Neural progenitor cell (in vitro differentiated cells): ENCODE measurements around the gene GKN1. TPM values are rescaled to one million over a fixed set of nuclear protein-coding genes. Genes with fewer than 3 reads are reported as not detected.
"Not testable (repeated sequence)": the region's sequence is repeated elsewhere in the genome, so short reads cannot be mapped to it uniquely, and the experiment has no call there.

Experiments used
- DNase-seq: peaks from one replicate; pipeline ENCODE4 v3.0.0-alpha.2; 2016; ENCODE audit warnings: low spot score
- H2AFZ ChIP-seq: fragments of 200-600 bp; sonication (generic); replicated peaks from 2 replicates; pipeline ENCODE4 v1.6.1; 2016; ENCODE audit warnings: antibody characterized with exemption
- H3F3A ChIP-seq: fragments of 200-600 bp; sonication (generic); 2 replicates; pipeline ENCODE4 v1.6.1; 2016; ENCODE audit warnings: antibody characterized with exemption, low read depth
- H3K27ac ChIP-seq: fragments of 200-600 bp; sonication (generic); 2 replicates; pipeline ENCODE4 v1.5.1; 2016; ENCODE audit warnings: mild to moderate bottlenecking
- H3K27me3 ChIP-seq: fragments of 200-600 bp; sonication (generic); 2 replicates; pipeline ENCODE4 v1.6.1; 2016; ENCODE audit warnings: mild to moderate bottlenecking, moderate library complexity
- H3K36me3 ChIP-seq: fragments of 200-600 bp; sonication (generic); 2 replicates; pipeline ENCODE4 v1.5.1; 2016
- H3K4me1 ChIP-seq: fragments of 200-600 bp; sonication (generic); 2 replicates; pipeline ENCODE4 v1.6.1; 2016; ENCODE audit warnings: mixed run types
- H3K4me2 ChIP-seq: fragments of 200-600 bp; sonication (generic); 2 replicates; pipeline ENCODE4 v1.6.1; 2016
- H3K4me3 ChIP-seq: fragments of 200-600 bp; sonication (generic); 2 replicates; pipeline ENCODE4 v1.5.1; 2016
- H3K79me2 ChIP-seq: fragments of 200-600 bp; sonication (generic); 2 replicates; pipeline ENCODE4 v1.6.1; 2016; ENCODE audit warnings: low read depth
- H3K9ac ChIP-seq: fragments of 200-600 bp; sonication (generic); 2 replicates; pipeline ENCODE4 v1.6.1; 2016
- H3K9me3 ChIP-seq: fragments of 200-600 bp; sonication (generic); 2 replicates; pipeline ENCODE4 v1.5.1; 2016; ENCODE audit warnings: low read depth
- H4K20me1 ChIP-seq: fragments of 200-600 bp; sonication (generic); 2 replicates; pipeline ENCODE4 v1.6.1; 2016; ENCODE audit warnings: low read depth
- H3K27ac Mint-ChIP-seq: 3 replicates; pipeline ENCODE4 v1.8.0; 2021; ENCODE audit warnings: mixed read lengths
- H3K27me3 Mint-ChIP-seq: 2 replicates; pipeline ENCODE4 v1.8.0; 2022; ENCODE audit warnings: low read depth, mild to moderate bottlenecking, inconsistent platforms, moderate library complexity, mixed read lengths; ENCODE audit not compliant: insufficient read depth
- H3K36me3 Mint-ChIP-seq: 3 replicates; pipeline ENCODE4 v1.8.0; 2021; ENCODE audit warnings: mixed read lengths
- H3K4me1 Mint-ChIP-seq: 3 replicates; pipeline ENCODE4 v1.8.0; 2021; ENCODE audit warnings: mixed read lengths
- H3K4me3 Mint-ChIP-seq: 3 replicates; pipeline ENCODE4 v1.8.0; 2021; ENCODE audit warnings: mild to moderate bottlenecking, moderate library complexity, mixed read lengths
- H3K9me3 Mint-ChIP-seq: 3 replicates; pipeline ENCODE4 v1.8.0; 2020; ENCODE audit warnings: mixed read lengths
- EZH2 ChIP-seq: fragments of 200-600 bp; sonication (generic); IDR thresholded peaks from 2 replicates; pipeline ENCODE4 v1.6.1; 2017; ENCODE audit warnings: antibody characterized with exemption, mild to moderate bottlenecking, moderate library complexity
- EZH2phosphoT487 ChIP-seq: fragments of 200-600 bp; sonication (generic); IDR thresholded peaks from 2 replicates; pipeline ENCODE4 v1.6.1; 2017; ENCODE audit warnings: antibody characterized with exemption
- total RNA-seq: library from RNA; depleted of rRNA; stranded (reverse); fragments of >200 nt; gene quantifications from 2 replicates; pipeline ENCODE4 v1.2.3, GENCODE V29; 2015; ENCODE audit warnings: low replicate concordance
- TF ChIP-seq, protein P1 (sequence below): fragments of 200-600 bp; sonication (generic); IDR thresholded peaks from 2 replicates; pipeline ENCODE4 v1.5.1; 2017; ENCODE audit warnings: antibody characterized with exemption, mild to moderate bottlenecking

Gene GKN1
- total RNA-seq, 1 donor from 2014 or later = not detected

DNA sequence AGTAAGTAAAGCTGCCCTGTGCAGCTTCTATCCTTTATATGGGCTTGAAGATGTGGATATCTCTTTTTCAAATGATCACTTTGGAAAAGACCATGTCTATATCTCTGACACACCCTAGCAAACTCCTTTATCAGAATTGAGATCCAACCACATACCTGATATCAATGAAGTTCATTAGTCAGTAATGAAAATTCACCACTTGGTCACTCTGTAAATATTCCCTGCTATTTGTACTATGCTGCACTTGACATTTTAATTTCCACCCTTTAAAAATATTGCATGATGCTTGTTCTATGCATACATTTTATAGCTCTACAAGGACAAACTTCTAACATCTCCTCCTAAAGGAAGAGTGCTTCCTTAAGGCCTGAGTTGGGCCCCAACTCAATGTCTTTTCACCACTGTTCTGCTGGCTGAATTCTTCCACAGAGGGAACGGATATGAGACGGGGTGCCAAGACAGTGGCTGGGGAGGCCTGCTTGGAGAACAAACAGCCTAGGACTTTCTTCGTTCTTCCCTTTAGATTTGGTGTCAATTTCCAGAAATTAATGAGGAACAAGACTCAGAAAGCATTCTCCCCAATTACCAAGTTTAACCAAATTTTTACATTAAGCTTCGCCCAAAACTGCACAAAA, 21.4 kb upstream of the GKN1 start, which contains the start of gene GKN2:
Gene GKN2, minus strand, starts transcription at position 7 of the 635 bp plus-strand sequence. CDS start 32 bp downstream, outside the sequence.
- Histone ChIP-seq H3K4me3 (no peak within 1 kb of the TSS), H3K27ac (no peak within 1 kb of the TSS), H3K79me2 (no peaks in the 10 kb centered on the region), H3K9me3 (no peaks in the 10 kb centered on the region), H3K36me3 (no peaks in the 10 kb centered on the region), H3K4me1 (peaks cover 3% of the 10 kb centered on the region), H3K4me2 (no peak within 1 kb of the TSS), H3K9ac (no peak within 1 kb of the TSS), H2AFZ (no peak within 1 kb of the TSS), H3K27me3 (no peaks in the 10 kb centered on the region), H3F3A (no peaks in the 10 kb centered on the region), H4K20me1 (no peaks in the 10 kb centered on the region)
- H3K9me3 Mint-ChIP-seq = no peaks in the 10 kb centered on the region
- peaks cover 9% of the 10 kb centered on the region for H3K27me3 Mint-ChIP-seq
- TF ChIP-seq, protein P1, sequence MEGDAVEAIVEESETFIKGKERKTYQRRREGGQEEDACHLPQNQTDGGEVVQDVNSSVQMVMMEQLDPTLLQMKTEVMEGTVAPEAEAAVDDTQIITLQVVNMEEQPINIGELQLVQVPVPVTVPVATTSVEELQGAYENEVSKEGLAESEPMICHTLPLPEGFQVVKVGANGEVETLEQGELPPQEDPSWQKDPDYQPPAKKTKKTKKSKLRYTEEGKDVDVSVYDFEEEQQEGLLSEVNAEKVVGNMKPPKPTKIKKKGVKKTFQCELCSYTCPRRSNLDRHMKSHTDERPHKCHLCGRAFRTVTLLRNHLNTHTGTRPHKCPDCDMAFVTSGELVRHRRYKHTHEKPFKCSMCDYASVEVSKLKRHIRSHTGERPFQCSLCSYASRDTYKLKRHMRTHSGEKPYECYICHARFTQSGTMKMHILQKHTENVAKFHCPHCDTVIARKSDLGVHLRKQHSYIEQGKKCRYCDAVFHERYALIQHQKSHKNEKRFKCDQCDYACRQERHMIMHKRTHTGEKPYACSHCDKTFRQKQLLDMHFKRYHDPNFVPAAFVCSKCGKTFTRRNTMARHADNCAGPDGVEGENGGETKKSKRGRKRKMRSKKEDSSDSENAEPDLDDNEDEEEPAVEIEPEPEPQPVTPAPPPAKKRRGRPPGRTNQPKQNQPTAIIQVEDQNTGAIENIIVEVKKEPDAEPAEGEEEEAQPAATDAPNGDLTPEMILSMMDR = no peak
- no peak for TF ChIP-seq EZH2phosphoT487
- TF ChIP-seq EZH2 = no peak
- no peak within 1 kb of the TSS for H3K27ac Mint-ChIP-seq
- no peaks in the 10 kb centered on the region for H3K4me1 Mint-ChIP-seq
- H3K36me3 Mint-ChIP-seq = no peaks in the 10 kb centered on the region
- H3K4me3 Mint-ChIP-seq = no peak within 1 kb of the TSS
- no peak for DNase-seq

DNA sequence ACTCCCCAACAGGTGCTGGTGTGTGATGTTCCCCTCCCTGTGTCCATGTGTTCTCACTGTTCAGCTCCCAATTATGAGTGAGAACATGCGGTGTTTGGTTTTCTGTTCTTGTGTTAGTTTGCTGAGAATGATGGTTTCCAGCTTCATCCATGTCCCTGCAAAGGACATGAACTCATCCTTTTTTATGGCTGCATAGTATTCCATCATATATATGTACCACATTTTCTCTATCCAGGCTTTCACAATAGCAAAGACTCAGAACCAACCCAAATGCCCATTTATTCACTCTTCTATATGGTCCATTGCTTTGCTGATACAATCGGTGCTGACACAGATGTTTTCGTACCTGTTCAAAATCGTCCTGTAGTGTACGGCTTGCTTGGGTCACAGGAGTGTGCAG, 19.0 kb upstream of the GKN1 start:
- not testable (repeated sequence) for H3K9me3 Mint-ChIP-seq, H4K20me1 ChIP-seq, H3K27me3 ChIP-seq, H2AFZ ChIP-seq, H3K79me2 ChIP-seq, H3K4me2 ChIP-seq, H3K36me3 Mint-ChIP-seq, H3K9me3 ChIP-seq, H3K36me3 ChIP-seq, H3K9ac ChIP-seq, H3K4me3 ChIP-seq, H3F3A ChIP-seq, H3K27ac Mint-ChIP-seq, H3K27ac ChIP-seq, H3K27me3 Mint-ChIP-seq, H3K4me1 Mint-ChIP-seq, H3K4me1 ChIP-seq, H3K4me3 Mint-ChIP-seq, DNase-seq

DNA sequence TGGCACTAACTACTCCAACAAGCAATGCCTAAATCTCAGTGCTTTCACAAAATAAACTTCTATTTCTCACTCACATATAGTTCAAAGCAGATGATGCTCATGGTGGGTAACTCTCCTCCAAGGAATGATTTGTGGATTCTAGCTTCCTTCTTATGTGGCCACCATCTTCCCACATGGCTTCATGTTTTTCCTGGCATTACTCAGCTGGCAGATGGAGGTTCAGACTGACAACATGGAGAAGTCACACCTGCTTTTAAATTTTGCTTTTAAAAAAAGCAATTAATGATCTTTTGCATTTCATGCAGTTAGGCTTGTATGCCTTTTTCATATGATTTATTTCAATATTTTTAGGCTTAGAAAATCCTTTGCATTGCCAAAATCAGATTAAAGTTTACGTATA, 15.4 kb upstream of the GKN1 start:
- Histone ChIP-seq H3F3A (no peaks in the 10 kb centered on the region), H3K4me3 (no peak overlapping the region), H3K79me2 (no peaks in the 10 kb centered on the region), H4K20me1 (no peaks in the 10 kb centered on the region), H3K9me3 (no peaks in the 10 kb centered on the region), H3K27me3 (no peaks in the 10 kb centered on the region), H2AFZ (no peak overlapping the region), H3K36me3 (no peaks in the 10 kb centered on the region), H3K9ac (no peak overlapping the region), H3K27ac (no peak overlapping the region), H3K4me2 (no peak overlapping the region), H3K4me1 (no peaks in the 10 kb centered on the region)
- Mint-ChIP-seq H3K4me1 (no peaks in the 10 kb centered on the region), H3K4me3 (no peak overlapping the region), H3K27ac (no peak overlapping the region), H3K27me3 (peaks cover 5% of the 10 kb centered on the region), H3K36me3 (no peaks in the 10 kb centered on the region), H3K9me3 (no peaks in the 10 kb centered on the region)
- no peak for DNase-seq
- TF ChIP-seq EZH2 = no peak
- TF ChIP-seq, protein P1 = no peak

DNA sequence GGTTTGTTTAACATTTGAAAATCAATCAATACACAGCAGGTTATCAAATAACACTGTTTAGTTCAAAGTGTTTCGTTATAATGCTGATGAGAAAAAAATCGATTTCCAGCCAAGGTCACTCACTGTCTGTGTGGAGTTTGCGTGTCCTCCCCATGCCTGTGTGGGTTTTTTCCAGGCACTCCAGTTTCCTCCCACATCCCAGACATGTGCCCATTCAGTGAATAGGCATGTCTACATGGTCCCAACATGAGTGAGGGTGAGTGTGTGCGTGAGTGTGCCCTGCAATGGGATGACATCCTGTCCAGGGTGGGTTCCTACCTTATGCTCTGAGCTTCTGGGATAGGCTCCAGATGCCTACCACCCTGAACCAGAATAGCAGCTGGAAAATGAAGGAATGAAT, 13.1 kb upstream of the GKN1 start:
- H3K27ac ChIP-seq = no peak overlapping the region
- no peak overlapping the region for H3K4me3 ChIP-seq
- H3K79me2 ChIP-seq = no peaks in the 10 kb centered on the region
- H3F3A ChIP-seq = no peaks in the 10 kb centered on the region
- H3K9me3 ChIP-seq = no peaks in the 10 kb centered on the region
- no peaks in the 10 kb centered on the region for H3K4me1 Mint-ChIP-seq
- no peaks in the 10 kb centered on the region for H3K9me3 Mint-ChIP-seq
- no peaks in the 10 kb centered on the region for H3K36me3 Mint-ChIP-seq
- H3K27me3 Mint-ChIP-seq = no peaks in the 10 kb centered on the region
- H2AFZ ChIP-seq = no peak overlapping the region
- H3K27me3 ChIP-seq = no peaks in the 10 kb centered on the region
- no peak overlapping the region for H3K27ac Mint-ChIP-seq
- DNase-seq = no peak
- TF ChIP-seq EZH2 = no peak
- TF ChIP-seq EZH2phosphoT487 = no peak
- TF ChIP-seq, protein P1 = no peak
- no peak overlapping the region for H3K4me2 ChIP-seq
- H3K9ac ChIP-seq = no peak overlapping the region
- H4K20me1 ChIP-seq = no peaks in the 10 kb centered on the region
- no peaks in the 10 kb centered on the region for H3K4me1 ChIP-seq
- H3K36me3 ChIP-seq = no peaks in the 10 kb centered on the region
- no peak overlapping the region for H3K4me3 Mint-ChIP-seq
